Measurements from ENCODE around the gene WNT7B. TPM values are rescaled to one million over a fixed set of nuclear protein-coding genes. Genes with fewer than 3 reads are reported as not detected.
A peak's percentile ranks its signal among the peaks of the same experiment; 100 is the strongest.

WNT7B gene
- polyA plus RNA-seq, 1 of the 3 experiments (the other 2 are of a cell fraction), result 0.13 TPM

DNA sequence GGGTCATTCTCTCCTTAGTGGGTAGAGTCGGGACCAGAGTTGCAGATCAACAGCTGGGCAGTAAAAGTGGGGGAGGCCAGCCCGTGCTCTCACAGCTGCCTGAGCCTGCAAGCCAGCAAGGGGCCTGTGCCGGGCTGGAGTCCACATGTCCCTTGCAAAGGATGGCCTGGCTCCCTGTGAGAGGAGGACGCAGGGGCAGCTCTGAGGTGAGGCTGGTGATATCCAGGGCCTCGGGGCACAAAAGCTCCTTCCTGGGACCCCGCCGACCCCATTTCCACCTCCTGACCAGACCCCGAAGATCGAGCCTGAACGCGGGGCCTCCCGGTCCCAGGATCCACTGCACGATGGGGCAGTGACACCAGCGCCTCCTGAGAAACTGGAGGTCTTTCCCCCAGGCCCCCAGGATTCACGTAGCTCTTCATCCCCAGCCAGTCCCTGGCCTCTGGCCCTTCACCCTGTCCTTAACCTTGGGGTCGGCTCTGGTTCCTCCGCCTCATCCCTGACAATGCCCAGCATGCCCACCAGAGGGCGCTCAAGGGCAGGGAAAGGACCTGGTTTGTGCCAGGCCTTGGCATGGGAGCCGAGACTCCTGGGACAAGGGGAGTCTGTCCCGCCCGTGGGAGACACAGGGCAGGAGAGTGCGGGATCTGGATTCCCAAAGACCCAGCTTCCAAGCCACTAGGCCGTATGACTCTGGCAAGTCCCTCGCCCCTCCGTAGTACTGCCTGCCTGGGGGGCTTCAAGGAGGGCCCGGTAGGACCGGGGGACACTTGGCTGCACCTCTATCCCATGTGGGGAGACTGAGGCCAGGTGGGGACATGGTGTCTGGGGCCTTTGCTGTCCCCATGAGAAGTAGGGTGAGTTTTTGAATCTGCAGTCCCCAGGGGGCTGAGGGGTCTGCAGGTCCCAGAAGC, 17.8 kb upstream of the WNT7B start:
- WGBS (ENCODE audit: low lambda C conversion rate), result 26% methylated on average over 7 of the region's 27 CpGs
- TF ChIP-seq, protein P1, sequence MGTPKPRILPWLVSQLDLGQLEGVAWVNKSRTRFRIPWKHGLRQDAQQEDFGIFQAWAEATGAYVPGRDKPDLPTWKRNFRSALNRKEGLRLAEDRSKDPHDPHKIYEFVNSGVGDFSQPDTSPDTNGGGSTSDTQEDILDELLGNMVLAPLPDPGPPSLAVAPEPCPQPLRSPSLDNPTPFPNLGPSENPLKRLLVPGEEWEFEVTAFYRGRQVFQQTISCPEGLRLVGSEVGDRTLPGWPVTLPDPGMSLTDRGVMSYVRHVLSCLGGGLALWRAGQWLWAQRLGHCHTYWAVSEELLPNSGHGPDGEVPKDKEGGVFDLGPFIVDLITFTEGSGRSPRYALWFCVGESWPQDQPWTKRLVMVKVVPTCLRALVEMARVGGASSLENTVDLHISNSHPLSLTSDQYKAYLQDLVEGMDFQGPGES (IDR thresholded peaks at IDR 0.05; ENCODE audit: low read depth, low read length), result no peak
- no peak for TF ChIP-seq EZH2phosphoT487 (IDR thresholded peaks at IDR 0.05; ENCODE audit: borderline replicate concordance, low read depth)
- no peak for TF ChIP-seq TAF1 (IDR thresholded peaks at IDR 0.05; ENCODE audit: borderline replicate concordance, low read depth, low read length)
- no peak for TF ChIP-seq RXRA (IDR thresholded peaks at IDR 0.05; ENCODE audit: borderline replicate concordance, low read depth)
- no peak for TF ChIP-seq MEF2A (IDR thresholded peaks at IDR 0.05; ENCODE audit: borderline replicate concordance, low read depth)
- TF ChIP-seq YY1 (IDR thresholded peaks at IDR 0.05; ENCODE audit: low read depth), result no peak
- peak; percentile 95 for TF ChIP-seq RAD21 (IDR thresholded peaks at IDR 0.05; ENCODE audit: low read length)
- TF ChIP-seq SMC3 (IDR thresholded peaks at IDR 0.05; ENCODE audit: low read depth, low read length), result peak; percentile 87
- TF ChIP-seq, protein P2, sequence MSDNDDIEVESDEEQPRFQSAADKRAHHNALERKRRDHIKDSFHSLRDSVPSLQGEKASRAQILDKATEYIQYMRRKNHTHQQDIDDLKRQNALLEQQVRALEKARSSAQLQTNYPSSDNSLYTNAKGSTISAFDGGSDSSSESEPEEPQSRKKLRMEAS (IDR thresholded peaks at IDR 0.05; ENCODE audit: low read depth), result no peak
- TF ChIP-seq, protein P3, sequence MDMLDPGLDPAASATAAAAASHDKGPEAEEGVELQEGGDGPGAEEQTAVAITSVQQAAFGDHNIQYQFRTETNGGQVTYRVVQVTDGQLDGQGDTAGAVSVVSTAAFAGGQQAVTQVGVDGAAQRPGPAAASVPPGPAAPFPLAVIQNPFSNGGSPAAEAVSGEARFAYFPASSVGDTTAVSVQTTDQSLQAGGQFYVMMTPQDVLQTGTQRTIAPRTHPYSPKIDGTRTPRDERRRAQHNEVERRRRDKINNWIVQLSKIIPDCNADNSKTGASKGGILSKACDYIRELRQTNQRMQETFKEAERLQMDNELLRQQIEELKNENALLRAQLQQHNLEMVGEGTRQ (IDR thresholded peaks at IDR 0.05; ENCODE audit: borderline replicate concordance, low read depth, low read length), result no peak
- TF ChIP-seq CHD2 (IDR thresholded peaks at IDR 0.05; ENCODE audit: low read length, partially characterized antibody), result peak; percentile 40
- TF ChIP-seq MXI1 (IDR thresholded peaks at IDR 0.05; ENCODE audit: low read depth, low read length), result no peak
- no peak for TF ChIP-seq GABPA (IDR thresholded peaks at IDR 0.05; ENCODE audit: low read depth)
- TF ChIP-seq NFIC (IDR thresholded peaks at IDR 0.05; ENCODE audit: borderline replicate concordance), result no peak; the same call in 1 of the 2 replicates
- TF ChIP-seq ELF1 (IDR thresholded peaks at IDR 0.05), result no peak
- no peak for TF ChIP-seq POLR2AphosphoS5 (IDR thresholded peaks at IDR 0.05; ENCODE audit: low read depth, low read length)
- no peak for TF ChIP-seq NRF1 (IDR thresholded peaks at IDR 0.05; ENCODE audit: low read depth, low read length)
- no peak for TF ChIP-seq RCOR1 (IDR thresholded peaks at IDR 0.05; ENCODE audit: low read length)
- no peak for TF ChIP-seq JUND (IDR thresholded peaks at IDR 0.05)
- no peak for TF ChIP-seq GATA2 (CRISPR knock-in tag; IDR thresholded peaks at IDR 0.05)
- TF ChIP-seq, protein P4, sequence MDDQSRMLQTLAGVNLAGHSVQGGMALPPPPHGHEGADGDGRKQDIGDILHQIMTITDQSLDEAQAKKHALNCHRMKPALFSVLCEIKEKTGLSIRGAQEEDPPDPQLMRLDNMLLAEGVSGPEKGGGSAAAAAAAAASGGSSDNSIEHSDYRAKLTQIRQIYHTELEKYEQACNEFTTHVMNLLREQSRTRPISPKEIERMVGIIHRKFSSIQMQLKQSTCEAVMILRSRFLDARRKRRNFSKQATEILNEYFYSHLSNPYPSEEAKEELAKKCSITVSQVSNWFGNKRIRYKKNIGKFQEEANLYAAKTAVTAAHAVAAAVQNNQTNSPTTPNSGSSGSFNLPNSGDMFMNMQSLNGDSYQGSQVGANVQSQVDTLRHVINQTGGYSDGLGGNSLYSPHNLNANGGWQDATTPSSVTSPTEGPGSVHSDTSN (IDR thresholded peaks at IDR 0.05), result no peak
- TF ChIP-seq, protein P5, sequence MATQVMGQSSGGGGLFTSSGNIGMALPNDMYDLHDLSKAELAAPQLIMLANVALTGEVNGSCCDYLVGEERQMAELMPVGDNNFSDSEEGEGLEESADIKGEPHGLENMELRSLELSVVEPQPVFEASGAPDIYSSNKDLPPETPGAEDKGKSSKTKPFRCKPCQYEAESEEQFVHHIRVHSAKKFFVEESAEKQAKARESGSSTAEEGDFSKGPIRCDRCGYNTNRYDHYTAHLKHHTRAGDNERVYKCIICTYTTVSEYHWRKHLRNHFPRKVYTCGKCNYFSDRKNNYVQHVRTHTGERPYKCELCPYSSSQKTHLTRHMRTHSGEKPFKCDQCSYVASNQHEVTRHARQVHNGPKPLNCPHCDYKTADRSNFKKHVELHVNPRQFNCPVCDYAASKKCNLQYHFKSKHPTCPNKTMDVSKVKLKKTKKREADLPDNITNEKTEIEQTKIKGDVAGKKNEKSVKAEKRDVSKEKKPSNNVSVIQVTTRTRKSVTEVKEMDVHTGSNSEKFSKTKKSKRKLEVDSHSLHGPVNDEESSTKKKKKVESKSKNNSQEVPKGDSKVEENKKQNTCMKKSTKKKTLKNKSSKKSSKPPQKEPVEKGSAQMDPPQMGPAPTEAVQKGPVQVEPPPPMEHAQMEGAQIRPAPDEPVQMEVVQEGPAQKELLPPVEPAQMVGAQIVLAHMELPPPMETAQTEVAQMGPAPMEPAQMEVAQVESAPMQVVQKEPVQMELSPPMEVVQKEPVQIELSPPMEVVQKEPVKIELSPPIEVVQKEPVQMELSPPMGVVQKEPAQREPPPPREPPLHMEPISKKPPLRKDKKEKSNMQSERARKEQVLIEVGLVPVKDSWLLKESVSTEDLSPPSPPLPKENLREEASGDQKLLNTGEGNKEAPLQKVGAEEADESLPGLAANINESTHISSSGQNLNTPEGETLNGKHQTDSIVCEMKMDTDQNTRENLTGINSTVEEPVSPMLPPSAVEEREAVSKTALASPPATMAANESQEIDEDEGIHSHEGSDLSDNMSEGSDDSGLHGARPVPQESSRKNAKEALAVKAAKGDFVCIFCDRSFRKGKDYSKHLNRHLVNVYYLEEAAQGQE (IDR thresholded peaks at IDR 0.05; ENCODE audit: low read depth, low read length), result no peak
- TF ChIP-seq, protein P6, sequence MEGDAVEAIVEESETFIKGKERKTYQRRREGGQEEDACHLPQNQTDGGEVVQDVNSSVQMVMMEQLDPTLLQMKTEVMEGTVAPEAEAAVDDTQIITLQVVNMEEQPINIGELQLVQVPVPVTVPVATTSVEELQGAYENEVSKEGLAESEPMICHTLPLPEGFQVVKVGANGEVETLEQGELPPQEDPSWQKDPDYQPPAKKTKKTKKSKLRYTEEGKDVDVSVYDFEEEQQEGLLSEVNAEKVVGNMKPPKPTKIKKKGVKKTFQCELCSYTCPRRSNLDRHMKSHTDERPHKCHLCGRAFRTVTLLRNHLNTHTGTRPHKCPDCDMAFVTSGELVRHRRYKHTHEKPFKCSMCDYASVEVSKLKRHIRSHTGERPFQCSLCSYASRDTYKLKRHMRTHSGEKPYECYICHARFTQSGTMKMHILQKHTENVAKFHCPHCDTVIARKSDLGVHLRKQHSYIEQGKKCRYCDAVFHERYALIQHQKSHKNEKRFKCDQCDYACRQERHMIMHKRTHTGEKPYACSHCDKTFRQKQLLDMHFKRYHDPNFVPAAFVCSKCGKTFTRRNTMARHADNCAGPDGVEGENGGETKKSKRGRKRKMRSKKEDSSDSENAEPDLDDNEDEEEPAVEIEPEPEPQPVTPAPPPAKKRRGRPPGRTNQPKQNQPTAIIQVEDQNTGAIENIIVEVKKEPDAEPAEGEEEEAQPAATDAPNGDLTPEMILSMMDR (IDR thresholded peaks at IDR 0.05), result peak; percentile 88
- TF ChIP-seq FOXJ3 (CRISPR knock-in tag; IDR thresholded peaks at IDR 0.05), result no peak

More for the DNA sequence above, 17.8 kb upstream of the WNT7B start:
- H3K36me3 ChIP-seq (replicated peaks in 1 of 2; ENCODE audit: control insufficient read depth in 1 of 2, insufficient read depth in 2 of 2, low read length in 1 of 2), result no peaks in the 10 kb centered on the region
- peak overlapping the region; percentile 58; the same call in 1 of the 2 replicates for H3K4me2 ChIP-seq
- peak overlapping the region; percentile 45; the same call in 1 of the 2 replicates for H3K9ac ChIP-seq
- peak; percentile 88 for DNase-seq
- H3K9me3 ChIP-seq, result no peaks in the 10 kb centered on the region
- peaks cover 11% of the 10 kb centered on the region for H3F3A ChIP-seq (replicated peaks; ENCODE audit: insufficient read depth)
- peak overlapping the region; percentile 96 to 97; a peak in 3 of 4 replicates for H3K27ac ChIP-seq (ENCODE audit: low read depth in 2 of 2, low read length in 1 of 2)
- ChIA-PET CTCF (interaction anchor here (0.5 to 6.5 kb wide), 67 partner anchors 9 to 547 kb away, joined by 3 to 108 read pairs (median 4); partner anchors contain the start of gene GTSE1), POLR2A (interaction anchor here (0.6 to 1.3 kb wide), 4 partner anchors 13 to 94 kb away, joined by 3 to 4 read pairs (median 4); no protein-coding TSS in a partner anchor)
- H4K20me1 ChIP-seq (ENCODE audit: insufficient read depth), result no peaks in the 10 kb centered on the region
- no peaks in the 10 kb centered on the region for H3K27me3 ChIP-seq (ENCODE audit: insufficient read depth)
- peaks cover 30 to 53% of the 10 kb centered on the region in 2 experiments for H3K4me1 ChIP-seq (ENCODE audit: control insufficient read depth in 1 of 2, insufficient read depth in 2 of 2, low read depth in 1 of 2, low read length in 1 of 2)
- H3K4me3 ChIP-seq (ENCODE audit: low read depth in 2 of 2, low read length in 1 of 2), result no peak overlapping the region
- H2AFZ ChIP-seq (ENCODE audit: low read depth), result no peak overlapping the region
- H3K9me2 ChIP-seq, result no peaks in the 10 kb centered on the region
- H3K79me2 ChIP-seq (ENCODE audit: insufficient read depth), result peaks cover 24% of the 10 kb centered on the region
